HG03066 (cell line): Measurements from ENCODE around the gene CDC42BPB.
"Not testable (repeated sequence)": the region's sequence is repeated elsewhere in the genome, so short reads cannot be mapped to it uniquely, and the experiment has no call there.

Experiments
- ATAC-seq: cut with Tn5 transposase; IDR thresholded peaks from one replicate; pipeline ENCODE4 v1.9.1; 2021; ENCODE audit warnings: low read depth; ENCODE audit not compliant: unreplicated experiment

The CDC42BPB gene

GRCh38 chr14:102931580-102932285, 125.6 kb downstream of the CDC42BPB start:
- ATAC-seq = no peak

- no peak for ATAC-seq
Measured at GRCh38 chr14:102930753-102931579, 126.4 kb downstream of the CDC42BPB start.

- ATAC-seq = no peak
Measured at GRCh38 chr14:102930138-102930752, 127.1 kb downstream of the CDC42BPB start.

GRCh38 chr14:102929241-102930137, 127.9 kb downstream of the CDC42BPB start:
- no peak for ATAC-seq

GRCh38 chr14:102928412-102929240, 128.7 kb downstream of the CDC42BPB start:
- ATAC-seq = peak; percentile 73

GRCh38 chr14:102927878-102928411, 129.4 kb downstream of the CDC42BPB start:
- peak; percentile 9 for ATAC-seq

- no peak for ATAC-seq
Measured at GRCh38 chr14:102927346-102927877, 129.9 kb downstream of the CDC42BPB start.

GRCh38 chr14:102926840-102927239, 130.5 kb downstream of the CDC42BPB start:
- not testable (repeated sequence) for ATAC-seq

- ATAC-seq = no peak
Measured at GRCh38 chr14:102926104-102926503, 131.2 kb downstream of the CDC42BPB start.

- ATAC-seq = no peak
Measured at GRCh38 chr14:102925646-102926045, 131.7 kb downstream of the CDC42BPB start.

- ATAC-seq = no peak
Measured at GRCh38 chr14:102924632-102925588, 132.4 kb downstream of the CDC42BPB start.

- no peak for ATAC-seq
Measured at GRCh38 chr14:102923925-102924486, 133.3 kb downstream of the CDC42BPB start.

GRCh38 chr14:102923201-102923924, 134.0 kb downstream of the CDC42BPB start:
- no peak for ATAC-seq

GRCh38 chr14:102922490-102923200, 134.7 kb downstream of the CDC42BPB start, which contains the start of gene AMN:
Gene AMN, plus strand, starts transcription at chr14:102922663. Its CDS starts 26 bp downstream, at chr14:102922689.
- ATAC-seq = no peak

- ATAC-seq = no peak
Measured at GRCh38 chr14:102920998-102921304, 136.4 kb downstream of the CDC42BPB start.

- ATAC-seq = no peak
Measured at GRCh38 chr14:102920273-102920997, 136.9 kb downstream of the CDC42BPB start.
